AG08395 (cell line): Measurements from ENCODE around the gene NCLN.
"Not testable (repeated sequence)": the region's sequence is repeated elsewhere in the genome, so short reads cannot be mapped to it uniquely, and the experiment has no call there.

Source experiments
- DNase-seq: peaks from one replicate; pipeline ENCODE4 v3.0.0; 2012; ENCODE audit warnings: mixed read lengths, low spot score

NCLN gene

DNA sequence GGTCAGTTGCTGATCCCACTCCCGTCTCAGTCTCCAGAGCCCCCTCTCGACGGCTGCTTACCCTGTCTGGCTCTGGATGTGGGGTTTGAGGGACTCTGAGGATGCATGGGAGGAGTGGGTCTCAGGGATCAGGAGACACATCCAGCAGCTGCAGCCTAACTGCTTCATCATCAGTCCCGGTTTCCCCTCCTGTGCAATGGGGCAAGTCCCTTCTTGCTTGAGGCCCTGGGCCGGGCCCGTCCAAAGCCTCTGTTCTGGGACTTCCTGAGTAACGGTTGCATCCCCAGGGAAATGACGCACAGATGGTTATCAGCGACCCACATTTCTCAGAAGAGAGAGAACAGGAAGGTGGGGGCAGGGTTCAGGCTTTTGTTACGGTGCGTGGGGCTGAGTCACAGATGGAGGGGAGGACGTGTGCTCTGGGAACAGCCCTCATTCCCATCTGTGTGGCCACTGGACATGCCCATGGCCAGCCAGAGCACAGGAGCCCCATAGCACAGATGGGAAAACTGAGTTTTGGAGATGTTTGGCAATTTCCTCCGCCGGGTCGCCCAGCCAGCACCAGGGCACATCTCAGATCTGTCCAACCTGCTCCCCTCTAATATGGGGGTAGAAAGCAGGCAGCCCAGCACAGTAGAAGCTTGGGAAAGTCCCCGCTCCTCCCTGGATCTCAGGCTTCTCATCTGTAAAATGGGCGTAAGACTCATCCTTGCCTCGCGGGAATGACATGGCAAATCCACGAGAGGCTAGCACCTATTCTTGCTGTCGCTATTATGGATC lies 30.6 kb upstream of the NCLN start:
- DNase-seq = peak; percentile 97

DNA sequence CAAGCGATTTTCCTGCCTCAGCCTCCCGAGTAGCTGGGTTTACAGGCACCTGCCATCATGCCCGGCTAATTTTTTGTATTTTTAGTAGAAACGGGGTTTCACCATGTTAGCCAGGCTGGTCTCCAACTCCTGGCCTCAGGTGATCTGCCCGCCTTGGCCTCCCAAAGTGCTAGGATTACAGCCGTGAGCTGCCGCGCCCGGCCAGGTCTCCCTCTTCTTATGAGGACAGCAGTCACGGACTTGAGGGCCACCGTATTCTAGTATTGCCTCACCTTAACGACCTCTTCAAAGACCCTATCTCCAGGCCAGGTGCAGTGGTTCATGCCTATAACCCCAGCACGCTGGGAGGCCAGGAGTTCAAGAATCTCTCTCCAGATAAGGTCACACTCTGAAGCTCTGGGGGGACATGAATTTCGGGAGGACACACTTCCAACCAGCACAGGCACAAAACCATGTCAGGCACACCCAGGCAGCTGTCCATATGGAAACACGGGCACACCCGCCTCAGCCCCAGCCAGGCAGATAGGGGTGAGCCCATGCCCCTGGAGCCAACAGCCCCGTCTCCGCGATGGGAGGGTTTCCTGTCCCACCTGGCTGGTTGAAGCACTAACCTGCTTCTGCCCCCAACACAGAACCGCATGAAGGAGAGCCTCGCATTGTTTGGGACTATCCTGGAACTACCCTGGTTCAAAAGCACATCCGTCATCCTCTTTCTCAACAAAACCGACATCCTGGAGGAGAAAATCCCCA lies 28.5 kb upstream of the NCLN start:
- DNase-seq = no peak

- DNase-seq = no peak
Observed at GRCh38 chr19:3159565-3159964, 26.2 kb upstream of the NCLN start.

DNA sequence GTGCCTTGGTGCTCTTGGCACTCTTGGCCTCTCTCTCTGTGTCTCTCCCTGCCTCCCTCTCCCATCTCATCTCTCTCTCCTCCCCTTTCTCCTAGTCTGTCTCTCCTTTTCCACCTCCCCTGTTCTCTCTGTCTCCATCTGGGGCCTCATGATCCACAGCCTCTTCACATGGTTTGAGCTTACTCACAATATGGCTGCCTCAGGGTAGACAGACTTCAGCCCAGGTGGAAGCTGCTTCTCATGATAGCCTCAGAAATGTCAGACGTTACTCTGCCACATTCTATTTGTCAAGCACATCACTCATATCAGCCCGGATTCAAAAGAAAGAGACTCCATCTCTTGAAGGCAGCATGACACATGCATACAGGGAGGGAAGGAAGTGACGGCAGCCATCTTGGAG lies 25.5 kb upstream of the NCLN start:
- no peak for DNase-seq

GRCh38 chr19:3161453-3161852 lies 24.3 kb upstream of the NCLN start:
- DNase-seq = peak; percentile 49

- peak; percentile 40 for DNase-seq
Observed at GRCh38 chr19:3162418-3163229, 23.1 kb upstream of the NCLN start.

DNA sequence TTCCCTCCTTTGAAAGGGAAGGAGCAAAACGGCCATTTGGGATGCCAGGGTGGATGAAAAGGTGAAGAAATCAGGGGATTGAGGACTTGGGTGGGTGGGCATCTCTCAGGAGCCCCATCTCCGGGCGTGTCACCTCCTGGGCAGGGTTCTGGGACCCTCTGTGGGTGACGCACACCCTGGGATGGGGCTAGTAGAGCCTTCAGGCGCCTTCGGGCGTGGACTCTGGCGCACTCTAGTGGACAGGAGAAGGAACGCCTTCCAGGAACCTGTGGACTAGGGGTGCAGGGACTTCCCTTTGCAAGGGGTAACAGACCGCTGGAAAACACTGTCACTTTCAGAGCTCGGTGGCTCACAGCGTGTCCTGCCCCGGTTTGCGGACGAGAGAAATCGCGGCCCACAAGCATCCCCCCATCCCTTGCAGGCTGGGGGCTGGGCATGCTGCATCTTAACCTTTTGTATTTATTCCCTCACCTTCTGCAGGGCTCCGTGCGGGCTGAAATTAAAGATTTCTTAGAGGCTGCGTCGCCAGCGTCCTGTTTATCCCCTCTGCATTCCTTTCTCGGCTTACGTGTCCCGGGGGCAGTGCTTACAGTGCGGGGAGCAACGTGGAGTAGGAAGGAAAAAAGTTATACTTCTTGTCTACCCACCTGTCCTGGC lies 22.4 kb upstream of the NCLN start:
- peak; percentile 88 for DNase-seq

- no peak for DNase-seq
Observed at GRCh38 chr19:3163943-3164342, 21.8 kb upstream of the NCLN start.

DNA sequence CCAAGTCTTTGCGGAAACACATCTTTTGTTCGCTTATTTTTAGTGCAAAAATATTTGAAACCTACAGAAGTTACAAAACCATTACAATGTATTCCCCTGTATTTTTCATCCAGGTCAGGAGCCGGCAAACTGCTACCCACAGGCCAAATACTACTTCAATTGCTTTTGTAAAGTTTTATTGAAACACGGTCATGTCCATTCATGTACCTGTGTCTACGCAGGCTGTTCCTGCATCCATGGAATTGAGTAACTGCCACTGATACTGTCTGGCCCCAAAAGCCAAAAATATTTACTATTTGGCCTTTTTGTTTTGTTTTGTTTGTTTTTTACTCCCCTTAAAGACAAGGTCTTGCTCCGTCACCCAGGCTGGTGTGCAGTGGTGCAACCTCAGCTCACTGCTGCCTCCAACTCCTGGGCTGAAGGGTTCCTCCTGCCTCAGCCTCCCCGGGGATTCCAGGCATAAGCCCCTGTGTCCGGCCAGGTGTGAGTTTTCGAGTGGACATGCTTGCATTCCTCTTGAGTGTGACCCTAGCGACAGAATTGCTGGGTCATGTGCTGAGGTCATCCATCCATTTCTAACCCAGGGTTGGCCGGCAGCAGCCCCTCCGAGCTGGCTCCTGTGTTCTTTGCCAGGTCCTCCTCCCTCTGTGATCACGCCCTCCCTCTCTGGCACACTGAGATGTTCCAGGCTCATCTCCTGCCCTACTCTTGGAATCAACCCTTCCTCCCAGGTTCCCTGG lies 18.0 kb upstream of the NCLN start:
- DNase-seq = no peak

DNA sequence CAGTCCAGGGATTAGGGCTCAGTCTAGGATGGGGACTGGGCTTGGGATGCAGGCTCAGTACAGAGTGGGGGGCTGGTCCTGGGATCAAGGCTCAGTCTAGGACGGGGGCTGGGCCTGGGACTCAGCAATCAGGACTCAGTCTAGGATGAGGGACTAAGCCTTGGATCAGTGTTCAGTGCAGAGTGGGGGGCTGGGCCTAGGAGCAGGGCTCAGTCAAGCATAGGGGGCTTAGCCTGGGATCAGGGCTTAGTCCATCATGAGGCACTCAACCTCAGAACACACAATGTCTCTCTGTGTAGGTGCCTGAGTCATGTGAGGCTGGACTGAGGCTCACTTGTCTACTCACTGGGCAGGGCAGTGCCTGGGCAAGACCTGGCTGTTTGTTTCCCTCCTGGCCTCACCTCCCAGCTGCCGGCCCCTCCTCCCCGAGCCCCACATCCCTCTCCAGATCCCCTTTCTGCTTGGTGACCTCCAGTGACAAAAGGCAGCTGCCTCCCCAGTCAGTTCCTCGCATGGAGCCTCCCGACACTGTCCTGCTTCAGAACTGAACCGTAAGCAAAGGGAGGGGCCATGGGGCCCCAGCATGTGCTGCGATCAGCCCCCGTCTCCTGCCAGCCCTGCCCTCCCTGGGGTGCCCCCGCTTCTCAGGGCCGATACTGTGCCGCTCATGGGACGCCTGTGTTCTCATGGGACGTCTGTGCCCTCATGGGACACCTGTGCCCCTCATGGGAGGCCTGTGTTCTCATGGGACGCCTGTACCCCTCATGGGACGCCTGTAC lies 13.6 kb upstream of the NCLN start:
- no peak for DNase-seq

DNA sequence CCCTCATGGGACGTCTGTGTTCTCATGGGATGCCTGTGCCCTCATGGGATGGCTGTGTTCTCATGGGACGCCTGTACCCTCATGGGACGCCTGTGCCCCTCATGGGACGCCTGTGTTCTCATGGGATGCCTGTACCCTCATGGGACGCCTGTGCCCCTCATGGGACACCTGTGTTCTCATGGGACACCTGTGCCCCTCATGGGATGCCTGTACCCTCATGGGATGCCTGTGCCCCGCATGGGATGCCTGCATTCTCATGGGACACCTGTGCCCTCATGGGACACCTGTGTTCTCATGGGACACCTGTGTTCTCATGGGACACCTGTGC lies 13.1 kb upstream of the NCLN start:
- not testable (repeated sequence) for DNase-seq

DNA sequence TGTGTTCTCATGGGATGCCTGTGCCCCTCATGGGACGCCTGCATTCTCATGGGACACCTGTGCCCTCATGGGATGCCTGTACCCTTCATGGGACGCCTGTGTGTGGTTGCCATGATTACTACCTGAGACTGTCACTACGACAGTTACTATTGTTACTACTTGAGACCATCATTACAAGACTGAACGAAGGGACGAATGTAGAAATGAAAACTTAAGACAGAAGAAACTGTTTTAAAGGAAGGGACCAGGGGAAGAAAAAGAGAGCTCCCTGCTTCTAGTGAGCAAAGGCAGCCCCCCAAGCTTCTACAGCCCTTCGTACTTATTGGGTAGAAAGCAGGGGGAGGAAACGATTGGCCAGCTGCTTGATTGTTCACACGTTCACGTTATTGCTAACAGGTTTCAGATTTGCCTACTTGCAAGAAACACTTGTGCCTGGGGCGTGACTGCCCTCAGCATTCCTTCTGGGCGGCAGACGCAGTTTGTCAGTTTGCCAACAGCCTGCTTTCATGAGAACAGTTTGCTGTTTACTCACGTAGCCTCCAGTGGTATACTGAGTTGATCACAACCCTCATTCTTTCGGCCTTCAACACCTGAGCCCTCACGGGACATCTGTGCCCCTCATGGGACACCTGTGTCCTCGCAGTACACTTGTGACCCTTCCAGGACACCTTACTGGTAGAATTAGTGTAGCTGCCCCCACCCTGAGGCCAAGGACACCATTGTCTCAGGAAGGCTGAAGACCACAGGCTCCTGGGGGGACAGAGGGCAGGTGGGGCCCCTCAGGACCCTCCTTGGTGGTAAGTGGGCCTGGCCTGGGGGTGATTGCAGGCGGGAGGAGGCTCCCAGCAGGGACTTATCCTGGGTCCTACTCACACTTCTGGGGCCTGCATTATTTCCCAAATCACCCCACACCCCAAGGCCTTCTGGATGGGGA lies 9.7 kb upstream of the NCLN start:
- peak; percentile 31 for DNase-seq

- DNase-seq = peak; percentile 82
Observed at GRCh38 chr19:3176715-3177501, 8.8 kb upstream of the NCLN start.

DNA sequence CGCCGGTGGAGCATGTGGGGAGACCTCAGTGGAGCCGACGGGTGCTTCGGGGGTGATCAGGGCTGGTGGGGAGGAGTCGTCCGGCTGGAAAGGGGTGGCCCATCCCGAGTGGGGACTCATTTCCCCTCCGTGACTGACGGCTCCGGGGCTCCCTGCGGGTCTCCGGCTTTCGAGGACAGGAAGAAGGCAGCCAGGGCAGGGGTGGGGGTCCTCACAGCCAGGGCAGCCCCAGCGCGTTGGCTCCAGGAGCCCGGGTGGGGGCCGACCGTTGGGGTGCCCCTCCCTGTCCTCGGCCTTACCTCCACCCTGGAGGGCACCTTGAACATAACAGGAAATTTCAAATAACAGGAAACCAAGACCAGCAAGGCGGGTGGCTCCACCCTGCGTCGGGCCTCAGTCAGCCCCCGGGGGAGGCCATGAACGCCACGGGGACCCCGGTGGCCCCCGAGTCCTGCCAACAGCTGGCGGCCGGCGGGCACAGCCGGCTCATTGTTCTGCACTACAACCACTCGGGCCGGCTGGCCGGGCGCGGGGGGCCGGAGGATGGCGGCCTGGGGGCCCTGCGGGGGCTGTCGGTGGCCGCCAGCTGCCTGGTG lies 7.3 kb upstream of the NCLN start, which contains the start of gene S1PR4:
Gene S1PR4 (plus strand): TSS at position 393 of the 596 bp plus-strand sequence. CDS start 24 bp downstream, at position 417.
- DNase-seq = no peak

- no peak for DNase-seq
Observed at GRCh38 chr19:3178973-3179738, 6.6 kb upstream of the NCLN start.

DNA sequence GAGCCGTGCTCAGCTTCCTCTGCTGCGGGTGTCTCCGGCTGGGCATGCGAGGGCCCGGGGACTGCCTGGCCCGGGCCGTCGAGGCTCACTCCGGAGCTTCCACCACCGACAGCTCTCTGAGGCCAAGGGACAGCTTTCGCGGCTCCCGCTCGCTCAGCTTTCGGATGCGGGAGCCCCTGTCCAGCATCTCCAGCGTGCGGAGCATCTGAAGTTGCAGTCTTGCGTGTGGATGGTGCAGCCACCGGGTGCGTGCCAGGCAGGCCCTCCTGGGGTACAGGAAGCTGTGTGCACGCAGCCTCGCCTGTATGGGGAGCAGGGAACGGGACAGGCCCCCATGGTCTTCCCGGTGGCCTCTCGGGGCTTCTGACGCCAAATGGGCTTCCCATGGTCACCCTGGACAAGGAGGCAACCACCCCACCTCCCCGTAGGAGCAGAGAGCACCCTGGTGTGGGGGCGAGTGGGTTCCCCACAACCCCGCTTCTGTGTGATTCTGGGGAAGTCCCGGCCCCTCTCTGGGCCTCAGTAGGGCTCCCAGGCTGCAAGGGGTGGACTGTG lies 5.9 kb upstream of the NCLN start:
- DNase-seq = no peak
